ENCODE results near the gene SEPTIN2.
"Not testable (repeated sequence)": the region's sequence is repeated elsewhere in the genome, so short reads cannot be mapped to it uniquely, and the experiment has no call there.

SEPTIN2 gene

DNA sequence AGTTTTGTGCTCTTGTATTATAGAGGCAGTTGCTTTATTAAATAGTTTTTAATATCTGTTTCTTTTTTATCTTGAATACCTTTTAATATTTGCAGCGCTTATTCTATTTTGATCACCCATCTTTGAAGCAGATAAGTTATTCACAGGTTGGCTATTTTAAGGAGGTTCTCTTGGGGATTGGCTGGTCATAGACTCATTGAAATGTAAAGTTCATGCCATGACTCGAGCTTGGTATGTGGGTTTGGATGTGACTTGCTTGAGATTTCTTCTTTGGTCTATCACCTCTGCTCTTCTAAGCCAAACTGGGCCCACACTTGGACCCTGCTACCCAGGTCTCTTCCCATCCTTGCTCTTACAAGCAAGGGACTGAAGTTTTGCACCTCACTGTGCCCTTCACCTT, 74.0 kb downstream of the SEPTIN2 start:
- no peaks in the 10 kb centered on the region for H3K36me3 ChIP-seq (ENCODE audit: control insufficient read depth, insufficient read depth, low read length)
- no peaks in the 10 kb centered on the region for H3K9me3 ChIP-seq (ENCODE audit: control insufficient read depth, insufficient read depth, low read length)
- no peak overlapping the region for H3K9ac ChIP-seq (ENCODE audit: low read depth, low read length)
- H3K4me1 ChIP-seq (ENCODE audit: control insufficient read depth, insufficient read depth, low read length): no peaks in the 10 kb centered on the region
- H3K4me3 ChIP-seq (ENCODE audit: low read depth, low read length): no peak overlapping the region
- H3K27ac ChIP-seq (ENCODE audit: low read depth, low read length): no peak overlapping the region
- H3K27me3 ChIP-seq (ENCODE audit: control insufficient read depth, insufficient read depth, low read length): no peaks in the 10 kb centered on the region

DNA sequence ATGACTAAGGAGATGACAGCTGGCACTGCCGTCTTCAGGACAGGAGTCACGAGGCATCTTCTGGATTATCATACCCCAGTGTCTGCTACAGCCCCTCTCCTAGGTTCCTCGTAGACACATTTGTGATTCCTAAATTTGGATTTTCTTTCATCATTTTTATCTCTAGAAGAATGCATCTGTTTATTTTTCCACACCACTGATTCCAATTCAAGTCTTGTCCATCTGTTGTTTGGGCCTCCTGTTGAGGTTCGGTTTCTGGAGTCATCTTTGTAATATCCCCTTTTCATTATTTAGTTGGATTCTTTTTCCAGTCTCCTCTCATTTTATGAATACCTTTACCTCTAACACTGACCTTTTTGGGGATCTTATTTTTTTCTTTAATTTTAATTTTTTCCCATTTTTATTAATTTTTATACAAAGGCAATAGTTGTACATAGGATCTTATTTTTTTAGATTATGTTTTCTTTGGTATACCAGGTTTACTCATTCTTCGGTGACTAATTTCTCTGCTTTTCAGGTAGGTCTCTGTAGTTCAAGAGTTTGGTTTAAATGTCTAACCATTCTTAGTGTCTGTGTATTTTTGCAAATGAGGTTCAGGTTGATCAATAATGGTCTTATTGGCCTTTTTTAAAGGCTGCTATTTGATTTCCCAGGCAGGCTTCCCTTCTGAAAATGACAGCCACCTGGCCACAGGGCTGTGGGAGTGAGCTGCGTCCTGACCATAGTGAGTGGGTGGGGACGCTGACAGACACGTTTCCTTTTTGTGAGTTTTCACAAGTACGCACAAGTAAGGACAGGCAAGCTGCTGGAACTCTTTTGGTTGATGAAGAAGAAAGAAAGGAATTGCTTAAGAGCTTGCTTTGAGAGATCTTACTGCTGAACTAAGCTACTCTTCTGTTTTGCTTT, 74.8 kb downstream of the SEPTIN2 start:
- H3K9me3 ChIP-seq (ENCODE audit: control insufficient read depth, insufficient read depth, low read length): no peaks in the 10 kb centered on the region
- H3K36me3 ChIP-seq (ENCODE audit: control insufficient read depth, insufficient read depth, low read length): 0 out of 2 replicates have a peak, but pooled peaks cover 3% of the 10 kb centered on the region
- no peak overlapping the region for H3K9ac ChIP-seq (ENCODE audit: low read depth, low read length)
- H3K27me3 ChIP-seq (ENCODE audit: control insufficient read depth, insufficient read depth, low read length): no peaks in the 10 kb centered on the region
- no peaks in the 10 kb centered on the region for H3K4me1 ChIP-seq (ENCODE audit: control insufficient read depth, insufficient read depth, low read length)
- no peak overlapping the region for H3K27ac ChIP-seq (ENCODE audit: low read depth, low read length)
- no peak overlapping the region for H3K4me3 ChIP-seq (ENCODE audit: low read depth, low read length)

DNA sequence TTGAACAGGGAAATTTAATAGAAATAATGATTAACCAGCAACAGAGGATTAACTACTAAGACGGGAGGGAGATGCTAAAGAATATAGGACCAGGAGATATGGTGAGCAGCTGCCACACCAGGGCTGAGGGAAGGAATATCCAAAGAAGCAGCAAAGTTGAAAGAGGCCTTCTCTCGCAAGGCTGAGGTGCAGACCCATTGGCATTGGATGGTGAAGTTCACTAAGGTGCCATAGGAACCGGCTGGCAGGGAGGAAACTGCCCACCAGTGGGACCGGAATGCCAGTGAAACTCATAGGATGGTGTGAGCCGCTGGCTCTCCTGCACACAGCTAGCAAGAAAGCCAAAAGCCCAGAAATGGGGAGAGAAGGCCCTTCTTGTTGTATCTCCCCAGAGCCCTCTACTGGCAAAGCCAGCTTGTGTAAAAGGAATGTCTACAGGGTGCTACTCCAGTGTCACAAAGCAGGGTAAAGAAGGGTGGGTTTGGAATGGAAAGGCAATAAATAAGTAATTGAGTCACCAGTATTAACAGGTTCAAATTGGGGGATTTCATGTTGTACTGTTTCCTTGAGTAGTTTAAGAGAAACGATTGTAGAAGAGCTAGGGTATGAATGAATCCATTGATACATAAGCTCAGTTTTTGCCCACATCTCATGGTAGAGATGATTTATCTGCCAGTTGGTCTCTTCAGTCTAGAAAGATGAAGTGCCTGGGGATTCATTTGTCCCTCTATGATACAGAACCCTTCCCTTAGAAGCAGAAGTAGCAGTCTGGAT, 76.4 kb downstream of the SEPTIN2 start:
- H3K4me3 ChIP-seq (ENCODE audit: low read depth, low read length): no peak overlapping the region
- no peak overlapping the region for H3K27ac ChIP-seq (ENCODE audit: low read depth, low read length)
- H3K27me3 ChIP-seq (ENCODE audit: control insufficient read depth, insufficient read depth, low read length): no peaks in the 10 kb centered on the region
- 0 out of 2 replicates have a peak, but pooled peaks cover 5% of the 10 kb centered on the region for H3K36me3 ChIP-seq (ENCODE audit: control insufficient read depth, insufficient read depth, low read length)
- no peaks in the 10 kb centered on the region for H3K9me3 ChIP-seq (ENCODE audit: control insufficient read depth, insufficient read depth, low read length)
- H3K4me1 ChIP-seq (ENCODE audit: control insufficient read depth, insufficient read depth, low read length): no peaks in the 10 kb centered on the region
- no peak overlapping the region for H3K9ac ChIP-seq (ENCODE audit: low read depth, low read length)

DNA sequence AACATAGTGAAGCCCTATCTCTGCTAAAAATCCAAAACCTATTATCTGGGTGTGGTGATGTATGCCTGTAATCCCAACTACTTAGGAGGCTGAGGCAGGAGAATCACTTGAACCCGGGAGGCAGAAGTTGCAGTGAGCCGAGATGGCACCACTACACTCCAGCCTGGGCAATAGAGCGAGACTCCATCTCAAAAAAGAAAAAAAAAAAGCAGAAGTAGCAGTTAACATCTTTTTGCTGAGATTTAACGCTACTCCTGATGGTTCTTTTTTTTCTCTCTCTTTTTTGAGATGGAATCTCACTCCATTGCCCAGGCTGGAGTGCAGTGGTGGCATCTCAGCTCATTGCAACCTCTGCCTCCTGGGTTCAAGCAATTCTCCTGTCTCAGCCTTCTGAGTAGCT, 77.0 kb downstream of the SEPTIN2 start:
- H3K9ac ChIP-seq (ENCODE audit: low read depth, low read length); H3K27ac ChIP-seq (ENCODE audit: low read depth, low read length); H3K27me3 ChIP-seq (ENCODE audit: control insufficient read depth, insufficient read depth, low read length); H3K4me1 ChIP-seq (ENCODE audit: control insufficient read depth, insufficient read depth, low read length); H3K4me3 ChIP-seq (ENCODE audit: low read depth, low read length); H3K9me3 ChIP-seq (ENCODE audit: control insufficient read depth, insufficient read depth, low read length); H3K36me3 ChIP-seq (ENCODE audit: control insufficient read depth, insufficient read depth, low read length): not testable (repeated sequence)

DNA sequence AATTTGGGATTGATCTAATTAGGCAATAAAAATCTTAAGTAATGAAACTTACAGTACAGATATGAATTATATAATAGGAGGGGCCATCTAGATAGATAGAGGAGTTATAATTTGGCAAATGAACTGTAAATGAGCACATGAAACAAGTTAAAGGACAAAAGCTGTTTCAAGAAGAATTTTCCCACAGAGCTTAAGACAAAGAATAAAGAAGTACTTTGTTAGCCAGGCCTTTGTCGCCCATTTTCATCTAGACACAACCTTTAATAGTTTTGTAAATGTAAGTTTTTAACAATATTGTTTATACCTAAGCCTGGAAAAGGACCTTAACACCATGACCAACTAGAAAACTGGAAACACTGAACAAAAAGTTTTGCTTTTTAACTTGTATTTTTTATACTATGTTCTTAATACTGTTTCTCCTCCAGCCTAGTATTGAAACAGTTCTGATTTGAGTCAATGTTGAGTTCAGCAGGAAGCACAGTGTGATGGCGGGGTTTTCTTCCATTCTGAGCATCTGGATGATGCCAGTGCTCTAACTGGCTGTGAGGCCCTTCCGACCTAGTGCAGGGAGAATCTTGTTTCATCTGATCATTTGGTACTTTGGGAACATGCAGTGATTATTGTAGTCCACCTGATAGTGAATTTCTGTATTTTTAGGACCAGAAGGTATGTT, 77.9 kb downstream of the SEPTIN2 start:
- H3K9me3 ChIP-seq (ENCODE audit: control insufficient read depth, insufficient read depth, low read length): no peaks in the 10 kb centered on the region
- H3K4me3 ChIP-seq (ENCODE audit: low read depth, low read length): no peak overlapping the region
- 0 out of 2 replicates have a peak, but pooled peaks cover 5% of the 10 kb centered on the region for H3K36me3 ChIP-seq (ENCODE audit: control insufficient read depth, insufficient read depth, low read length)
- no peak overlapping the region for H3K9ac ChIP-seq (ENCODE audit: low read depth, low read length)
- no peaks in the 10 kb centered on the region for H3K4me1 ChIP-seq (ENCODE audit: control insufficient read depth, insufficient read depth, low read length)
- H3K27ac ChIP-seq (ENCODE audit: low read depth, low read length): no peak overlapping the region
- H3K27me3 ChIP-seq (ENCODE audit: control insufficient read depth, insufficient read depth, low read length): no peaks in the 10 kb centered on the region

DNA sequence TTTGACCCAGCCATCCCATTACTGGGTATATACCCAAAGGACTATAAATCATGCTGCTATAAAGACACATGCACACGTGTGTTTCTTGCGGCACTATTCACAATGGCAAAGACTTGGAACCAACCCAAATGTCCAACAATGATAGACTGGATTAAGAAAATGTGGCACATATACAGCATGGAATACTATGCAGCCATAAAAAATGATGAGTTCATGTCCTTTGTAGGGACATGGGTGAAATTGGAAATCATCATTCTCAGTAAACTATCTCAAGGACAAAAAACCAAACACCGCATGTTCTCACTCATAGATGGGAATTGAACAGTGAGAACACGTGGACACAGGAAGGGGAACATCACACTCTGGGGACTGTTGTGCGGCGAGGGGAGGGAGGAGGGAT, 81.1 kb downstream of the SEPTIN2 start:
- not testable (repeated sequence) for H3K4me3 ChIP-seq (ENCODE audit: low read depth, low read length); H3K9ac ChIP-seq (ENCODE audit: low read depth, low read length); H3K27me3 ChIP-seq (ENCODE audit: control insufficient read depth, insufficient read depth, low read length); H3K4me1 ChIP-seq (ENCODE audit: control insufficient read depth, insufficient read depth, low read length); H3K36me3 ChIP-seq (ENCODE audit: control insufficient read depth, insufficient read depth, low read length); H3K9me3 ChIP-seq (ENCODE audit: control insufficient read depth, insufficient read depth, low read length); H3K27ac ChIP-seq (ENCODE audit: low read depth, low read length)

DNA sequence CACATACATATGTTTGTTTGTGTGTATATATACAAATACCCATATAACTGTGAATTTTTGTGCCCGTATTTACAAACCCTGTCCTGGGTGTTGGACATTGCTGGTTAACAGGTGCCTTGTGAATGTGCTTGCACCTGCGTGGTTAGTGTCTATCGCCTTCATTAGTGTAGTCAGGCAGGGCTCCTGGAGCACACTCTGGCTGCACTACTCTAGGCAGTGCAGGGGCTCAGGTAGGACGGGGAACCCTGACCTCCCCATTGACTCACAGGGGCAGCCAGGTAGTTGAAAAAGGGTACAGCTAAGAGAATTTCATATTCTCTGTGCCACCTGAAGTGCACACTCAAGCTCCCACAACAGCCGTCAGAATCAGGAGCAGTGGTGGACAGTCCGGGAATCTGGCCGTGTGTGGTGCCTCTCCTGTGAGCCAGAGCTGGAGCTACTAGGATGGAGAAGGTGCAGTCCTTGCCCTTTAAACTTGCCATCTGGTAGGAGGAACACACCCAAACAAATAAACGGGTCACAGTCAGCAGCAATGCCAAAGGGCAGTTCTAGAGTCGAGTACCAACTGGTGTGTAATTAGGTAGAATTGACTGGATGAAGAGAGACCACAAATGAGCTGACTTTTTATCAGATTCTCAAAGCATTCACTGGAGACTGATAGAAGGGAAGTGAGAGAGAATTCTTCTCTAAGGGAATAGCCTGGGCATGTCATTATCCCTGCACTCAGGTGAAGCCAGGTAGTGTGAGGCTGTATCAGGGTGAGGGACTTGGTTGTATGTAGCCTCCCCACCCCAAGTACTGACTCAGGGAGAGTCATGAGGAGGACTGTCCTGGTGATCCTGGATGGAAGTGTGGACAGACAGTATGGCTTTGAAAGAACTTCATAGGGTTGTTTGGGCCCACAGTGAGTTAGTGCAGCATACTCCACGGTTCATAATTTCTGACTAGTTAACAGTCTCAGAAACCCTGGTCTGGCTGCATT, 84.5 kb downstream of the SEPTIN2 start:
- Histone ChIP-seq H3K9me3 (ENCODE audit: control insufficient read depth, insufficient read depth, low read length) (no peaks in the 10 kb centered on the region), H3K4me3 (ENCODE audit: low read depth, low read length) (no peak overlapping the region), H3K36me3 (ENCODE audit: control insufficient read depth, insufficient read depth, low read length) (0 out of 2 replicates have a peak, but pooled peaks cover 7% of the 10 kb centered on the region), H3K27me3 (ENCODE audit: control insufficient read depth, insufficient read depth, low read length) (no peaks in the 10 kb centered on the region), H3K4me1 (ENCODE audit: control insufficient read depth, insufficient read depth, low read length) (no peaks in the 10 kb centered on the region), H3K27ac (ENCODE audit: low read depth, low read length) (no peak overlapping the region), H3K9ac (ENCODE audit: low read depth, low read length) (no peak overlapping the region)
